HepG2 (cell line): ENCODE measurements around the gene PANK3. TPM values are rescaled to one million over a fixed set of nuclear protein-coding genes. Genes with fewer than 3 reads are reported as not detected.
A peak's percentile ranks its signal among the peaks of the same experiment; 100 is the strongest.

ENCODE experiments used
- ATF7 ChIP-seq, 2 experiments: fragments of 450-650 bp in 1 of 2; sonication (generic) in 1 of 2; formaldehyde crosslinking in 1 of 2; IDR thresholded peaks; 2 replicates each; pipeline versions ENCODE4 v1.4.0 to v1.6.1; 2016 to 2020; ENCODE audit warnings: antibody characterized with exemption in 1 of 2, mild to moderate bottlenecking in 1 of 2, missing genetic modification reagents in 1 of 2
- DNMT3B ChIP-seq: conservative IDR thresholded peaks from 2 replicates; pipeline ENCODE4 v1.6.1; 2016; ENCODE audit warnings: missing biosample characterization, control low read depth
- ETV5 ChIP-seq: IDR thresholded peaks from 2 replicates; pipeline ENCODE4 v1.6.1; 2018; ENCODE audit warnings: missing biosample characterization, missing genetic modification reagents, inconsistent platforms, borderline replicate concordance
- HHEX ChIP-seq: IDR thresholded peaks from 2 replicates; pipeline ENCODE4 v1.6.1; 2016; ENCODE audit warnings: control low read depth
- HOXA5 ChIP-seq: sonication (generic); formaldehyde crosslinking; IDR thresholded peaks from 2 replicates; pipeline ENCODE4 v1.4.0; 2020; ENCODE audit warnings: missing genetic modification reagents
- KLF13 ChIP-seq: sonication (generic); formaldehyde crosslinking; IDR thresholded peaks from 2 replicates; pipeline ENCODE4 v1.4.0; 2020; ENCODE audit warnings: mild to moderate bottlenecking, missing genetic modification reagents
- MED13 ChIP-seq: sonication (generic); formaldehyde crosslinking; IDR thresholded peaks from 2 replicates; pipeline ENCODE4 v1.5.0; 2020; ENCODE audit warnings: missing genetic modification reagents
- NFIC ChIP-seq: IDR thresholded peaks from 2 replicates; pipeline ENCODE4 v1.6.1; 2012; ENCODE audit warnings: mild to moderate bottlenecking, low read length, inconsistent platforms
- NR2F6 ChIP-seq, 2 experiments: IDR thresholded peaks; 2 replicates each; pipeline ENCODE4 v1.6.1; 2016; ENCODE audit warnings: antibody characterized with exemption in 1 of 2, mild to moderate bottlenecking in 1 of 2
- PAF1 ChIP-seq: IDR thresholded peaks from 2 replicates; pipeline ENCODE4 v1.6.1; 2016; ENCODE audit warnings: missing genetic modification reagents, missing compliant biosample characterization
- PTBP1 ChIP-seq: fragments of 200-400 bp; formaldehyde crosslinking; IDR thresholded peaks from 2 replicates; pipeline ENCODE4 v1.6.1; 2018; ENCODE audit warnings: low read length, low read depth; ENCODE audit not compliant: poor library complexity, severe bottlenecking
- REL ChIP-seq: sonication (generic); formaldehyde crosslinking; conservative IDR thresholded peaks from 2 replicates; pipeline ENCODE4 v1.8.0; 2022; ENCODE audit warnings: mild to moderate bottlenecking, missing genetic modification reagents, moderate library complexity
- RXRB ChIP-seq: IDR thresholded peaks from 2 replicates; pipeline ENCODE4 v1.6.1; 2016; ENCODE audit warnings: borderline replicate concordance, missing genetic modification reagents, missing compliant biosample characterization
- TGIF2 ChIP-seq: IDR thresholded peaks from 2 replicates; pipeline ENCODE4 v1.6.1; 2016; ENCODE audit warnings: control low read depth, missing compliant biosample characterization
- TOE1 ChIP-seq: sonication (generic); formaldehyde crosslinking; IDR thresholded peaks from 2 replicates; pipeline ENCODE4 v1.4.0; 2020; ENCODE audit warnings: mild to moderate bottlenecking, missing genetic modification reagents
- TRAFD1 ChIP-seq: sonication (generic); formaldehyde crosslinking; IDR thresholded peaks from 2 replicates; pipeline ENCODE4 v1.5.1; 2020; ENCODE audit warnings: missing genetic modification reagents, mild to moderate bottlenecking, borderline replicate concordance
- ZNF567 ChIP-seq: sonication (generic); formaldehyde crosslinking; IDR thresholded peaks from 2 replicates; pipeline ENCODE4 v1.8.1; 2023; ENCODE audit warnings: mild to moderate bottlenecking, missing genetic modification reagents, borderline replicate concordance
- ZNF577 ChIP-seq: sonication (generic); formaldehyde crosslinking; IDR thresholded peaks from 2 replicates; pipeline ENCODE4 v1.4.0; 2020; ENCODE audit warnings: mild to moderate bottlenecking, low read depth, missing genetic modification reagents, borderline replicate concordance
- ZNF747 ChIP-seq: sonication (generic); formaldehyde crosslinking; IDR thresholded peaks from 2 replicates; pipeline ENCODE4 v1.8.1; 2023; ENCODE audit warnings: missing genetic modification reagents, mild to moderate bottlenecking, borderline replicate concordance
- ZNF883 ChIP-seq: sonication (generic); formaldehyde crosslinking; IDR thresholded peaks from 2 replicates; pipeline ENCODE4 v1.5.1; 2020; ENCODE audit warnings: mild to moderate bottlenecking, missing genetic modification reagents; ENCODE audit errors: not compliant biosample characterization
- ZSCAN12 ChIP-seq: sonication (generic); formaldehyde crosslinking; IDR thresholded peaks from 2 replicates; pipeline ENCODE4 v1.9.0; 2021; ENCODE audit warnings: mild to moderate bottlenecking, missing genetic modification reagents
- polyA plus RNA-seq, 8 experiments: library from polyadenylated mRNA; depleted of rRNA in 3 of 8; stranded (reverse) in 7 of 8; unstranded in 1 of 8; fragments of >200 nt; fragmentation: Illumina TruSeq in 4 of 8; extraction: Trizol in 4 of 8; gene quantifications; 2 replicates each; pipeline versions ENCODE4 v1.2.1 to v1.2.3, GENCODE V29; 2011 to 2016; ENCODE audit warnings: low read depth in 4 of 8, missing spikeins in 1 of 8, mixed read lengths in 1 of 8; ENCODE audit not compliant: insufficient read depth in 1 of 8
- total RNA-seq, 5 experiments: library from RNA; depleted of rRNA; stranded (reverse); fragments of >200 nt; fragmentation: Illumina TruSeq; extraction: Trizol; gene quantifications; 2 replicates each; pipeline ENCODE4 v1.2.3, GENCODE V29; 2016; ENCODE audit warnings: low read depth in 1 of 5
- TF ChIP-seq, protein P1 (sequence below), 2 experiments: sonication (generic) in 1 of 2; formaldehyde crosslinking in 1 of 2; IDR thresholded peaks; 2 replicates each; pipeline versions ENCODE4 v1.5.1 to v1.6.1; 2011 to 2020; ENCODE audit warnings: borderline replicate concordance in 1 of 2, low read depth in 1 of 2, low read length in 1 of 2, mild to moderate bottlenecking in 1 of 2, missing genetic modification reagents in 1 of 2, moderate library complexity in 1 of 2
- TF ChIP-seq, protein P2 (sequence below): sonication (generic); formaldehyde crosslinking; IDR thresholded peaks from 2 replicates; pipeline ENCODE4 v1.9.0; 2021; ENCODE audit warnings: missing genetic modification reagents, borderline replicate concordance

Gene PANK3
- total and polyA plus RNA-seq, 2 of the 13 experiments (the other 11 are each of a cell fraction or from before 2014, with no cell fraction given) = 26.9 to 69.5 TPM

DNA sequence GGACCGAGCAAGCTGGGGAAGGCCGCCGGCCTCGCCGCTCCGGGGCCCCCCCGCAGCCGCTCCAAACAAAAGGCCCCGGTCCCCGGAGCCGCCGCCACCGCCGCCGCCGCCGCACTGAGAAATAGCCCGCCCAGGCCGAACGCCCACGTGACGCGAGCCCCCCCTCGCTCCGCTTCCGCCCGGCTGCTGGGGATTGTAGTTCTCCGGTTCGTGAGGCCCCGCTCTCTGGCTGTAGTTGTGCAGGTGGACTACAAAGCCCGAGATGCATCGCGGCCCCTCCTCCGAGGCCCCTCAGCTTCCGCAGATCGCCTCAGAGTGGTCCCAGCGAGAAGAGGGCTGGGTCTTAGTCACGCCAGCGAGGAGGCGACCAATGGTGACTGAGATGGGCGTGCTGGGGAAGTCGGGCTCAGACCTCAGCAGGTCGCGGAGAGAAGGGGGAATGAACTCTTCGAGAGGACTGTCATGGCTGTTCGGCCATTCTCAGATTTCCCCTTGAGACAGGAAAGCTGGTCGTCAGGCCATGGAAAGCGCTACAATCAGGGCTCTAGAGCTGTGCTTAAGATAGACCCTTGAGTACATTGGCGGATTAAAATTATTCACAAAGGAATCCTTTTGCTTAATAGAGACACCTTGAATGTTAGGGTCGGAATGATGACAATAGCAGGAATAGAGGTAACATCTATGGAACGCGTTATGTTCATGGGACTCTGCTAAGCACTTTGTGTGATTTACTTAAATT lies 489 bp upstream of the PANK3 start (continued):
- TF ChIP-seq TRAFD1 (CRISPR knock-in tag) (no peak), ETV5 (peak; percentile 92), REL (CRISPR knock-in tag) (no peak), HOXA5 (peak; percentile 20; the same call in 1 of the 2 replicates), RXRB (CRISPR knock-in tag) (peak; percentile 73; the same call in 1 of the 2 replicates), KLF13 (CRISPR knock-in tag) (no peak), TOE1 (CRISPR knock-in tag) (no peak), DNMT3B (CRISPR knock-in tag) (no peak), ZNF577 (CRISPR knock-in tag) (no peak), MED13 (CRISPR knock-in tag) (no peak), ATF7 (IDR thresholded peaks at IDR 0.05) (no peak), ATF7 (CRISPR knock-in tag; IDR thresholded peaks at IDR 0.05) (no peak), ZNF747 (CRISPR knock-in tag) (peak; percentile 94), NR2F6 (IDR thresholded peaks at IDR 0.05) (no peak), NR2F6 (CRISPR knock-in tag; IDR thresholded peaks at IDR 0.05) (peak; percentile 31; the same call in 1 of the 2 replicates), HHEX (CRISPR knock-in tag) (no peak), PAF1 (no peak), TGIF2 (no peak), PTBP1 (no peak), ZNF883 (no peak), NFIC (no peak), ZSCAN12 (CRISPR knock-in tag) (no peak), ZNF567 (CRISPR knock-in tag) (no peak)
- TF ChIP-seq, protein P1, sequence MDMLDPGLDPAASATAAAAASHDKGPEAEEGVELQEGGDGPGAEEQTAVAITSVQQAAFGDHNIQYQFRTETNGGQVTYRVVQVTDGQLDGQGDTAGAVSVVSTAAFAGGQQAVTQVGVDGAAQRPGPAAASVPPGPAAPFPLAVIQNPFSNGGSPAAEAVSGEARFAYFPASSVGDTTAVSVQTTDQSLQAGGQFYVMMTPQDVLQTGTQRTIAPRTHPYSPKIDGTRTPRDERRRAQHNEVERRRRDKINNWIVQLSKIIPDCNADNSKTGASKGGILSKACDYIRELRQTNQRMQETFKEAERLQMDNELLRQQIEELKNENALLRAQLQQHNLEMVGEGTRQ (IDR thresholded peaks at IDR 0.05; ENCODE audit: low read depth, low read length) = peak; percentile 89
- TF ChIP-seq, protein P1 (CRISPR knock-in tag; IDR thresholded peaks at IDR 0.05; ENCODE audit: borderline replicate concordance) = peak; percentile 96; the same call in 1 of the 2 replicates
- TF ChIP-seq, protein P2, sequence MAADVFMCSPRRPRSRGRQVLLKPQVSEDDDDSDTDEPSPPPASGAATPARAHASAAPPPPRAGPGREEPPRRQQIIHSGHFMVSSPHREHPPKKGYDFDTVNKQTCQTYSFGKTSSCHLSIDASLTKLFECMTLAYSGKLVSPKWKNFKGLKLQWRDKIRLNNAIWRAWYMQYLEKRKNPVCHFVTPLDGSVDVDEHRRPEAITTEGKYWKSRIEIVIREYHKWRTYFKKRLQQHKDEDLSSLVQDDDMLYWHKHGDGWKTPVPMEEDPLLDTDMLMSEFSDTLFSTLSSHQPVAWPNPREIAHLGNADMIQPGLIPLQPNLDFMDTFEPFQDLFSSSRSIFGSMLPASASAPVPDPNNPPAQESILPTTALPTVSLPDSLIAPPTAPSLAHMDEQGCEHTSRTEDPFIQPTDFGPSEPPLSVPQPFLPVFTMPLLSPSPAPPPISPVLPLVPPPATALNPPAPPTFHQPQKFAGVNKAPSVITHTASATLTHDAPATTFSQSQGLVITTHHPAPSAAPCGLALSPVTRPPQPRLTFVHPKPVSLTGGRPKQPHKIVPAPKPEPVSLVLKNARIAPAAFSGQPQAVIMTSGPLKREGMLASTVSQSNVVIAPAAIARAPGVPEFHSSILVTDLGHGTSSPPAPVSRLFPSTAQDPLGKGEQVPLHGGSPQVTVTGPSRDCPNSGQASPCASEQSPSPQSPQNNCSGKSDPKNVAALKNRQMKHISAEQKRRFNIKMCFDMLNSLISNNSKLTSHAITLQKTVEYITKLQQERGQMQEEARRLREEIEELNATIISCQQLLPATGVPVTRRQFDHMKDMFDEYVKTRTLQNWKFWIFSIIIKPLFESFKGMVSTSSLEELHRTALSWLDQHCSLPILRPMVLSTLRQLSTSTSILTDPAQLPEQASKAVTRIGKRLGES = no peak
